Measurements from ENCODE around the gene IL11RA. TPM values are rescaled to one million over a fixed set of nuclear protein-coding genes. Genes with fewer than 3 reads are reported as not detected.

Gene IL11RA
- total and polyA plus RNA-seq, 9 of the 15 experiments (the other 6 are each of a cell fraction or from before 2014, with no cell fraction given), result 0.11 to 5.8 (median 2.8) TPM

- no peak for TF ChIP-seq KLF10 (CRISPR knock-in tag; IDR thresholded peaks at IDR 0.05)
- no peak for TF ChIP-seq MXD1 (CRISPR knock-in tag; IDR thresholded peaks at IDR 0.05; ENCODE audit: borderline replicate concordance, poor library complexity, severe bottlenecking)
- TF ChIP-seq ZNF408 (CRISPR knock-in tag; IDR thresholded peaks at IDR 0.05; ENCODE audit: low read depth), result no peak
- TF ChIP-seq ZNF398 (CRISPR knock-in tag; IDR thresholded peaks at IDR 0.05), result no peak
- TF ChIP-seq ZBTB7A (IDR thresholded peaks at IDR 0.05; ENCODE audit: borderline replicate concordance, control insufficient read depth, low read depth, low read length), result no peak
- no peak for TF ChIP-seq MAZ (CRISPR knock-in tag; conservative IDR thresholded peaks at IDR 0.05 in 1 of 2, IDR thresholded peaks at IDR 0.05 in 1 of 2)
- TF ChIP-seq ZNF165 (CRISPR knock-in tag; IDR thresholded peaks at IDR 0.05; ENCODE audit: borderline replicate concordance), result no peak
- no peak for TF ChIP-seq ETS1 (conservative IDR thresholded peaks at IDR 0.05; ENCODE audit: control insufficient read depth, low read depth, low read length)
- TF ChIP-seq IRF9 (tag; IDR thresholded peaks at IDR 0.05), result no peak
- TF ChIP-seq EHMT2 (IDR thresholded peaks at IDR 0.05), result no peak
- peak; percentile 47 to 72 for TF ChIP-seq RAD21 (CRISPR knock-in tag; conservative IDR thresholded peaks at IDR 0.05 in 1 of 2, IDR thresholded peaks at IDR 0.05 in 1 of 2)
- peak; percentile 74 to 82 (median 81) for TF ChIP-seq CTCF (IDR thresholded peaks at IDR 0.05 in 2 of 3, conservative IDR thresholded peaks at IDR 0.05 in 1 of 3; ENCODE audit: insufficient read depth in 2 of 3, low read depth in 1 of 3, low read length in 3 of 3)
- TF ChIP-seq DEAF1 (CRISPR knock-in tag; IDR thresholded peaks at IDR 0.05), result no peak
- no peak for TF ChIP-seq CXXC5 (CRISPR knock-in tag; IDR thresholded peaks at IDR 0.05)
- no peak for TF ChIP-seq RBM15 (IDR thresholded peaks at IDR 0.05; ENCODE audit: insufficient read depth, low read length)
- no peak for TF ChIP-seq PKNOX1 (IDR thresholded peaks at IDR 0.05)
Observed at GRCh38 chr9:34633851-34634550, 18.0 kb upstream of the IL11RA start (continued).
